ENCODE measurements around the gene TRIM69. TPM values are rescaled to one million over a fixed set of nuclear protein-coding genes. Genes with fewer than 3 reads are reported as not detected.

TRIM69 gene
- total and polyA plus RNA-seq, 2 donors (not counting 1 experiment from before 2014, with no cell fraction given) = 18.3 to 40.1 TPM

DNA sequence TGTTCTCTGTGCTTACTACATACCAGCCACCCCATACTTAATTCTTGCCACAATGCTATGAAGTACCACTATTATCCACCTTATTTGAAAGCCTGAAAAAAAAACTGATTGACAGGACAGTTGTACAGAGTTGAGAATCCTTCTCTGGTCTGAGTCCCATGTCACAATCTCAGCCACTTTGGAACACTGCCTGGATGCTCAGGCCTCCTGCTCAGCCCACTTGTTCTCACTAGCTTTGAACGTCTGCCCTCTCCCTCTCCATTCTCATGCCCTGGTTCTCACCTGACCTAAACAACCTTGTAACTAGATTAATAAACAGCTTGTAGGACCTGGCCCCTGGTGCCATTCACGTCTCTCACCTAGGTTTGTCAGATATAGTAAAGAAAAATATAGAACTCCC lies 53.9 kb downstream of the TRIM69 start:
- Histone ChIP-seq H3K9me3 (ENCODE audit: control insufficient read depth, insufficient read depth, low read depth, low read length) (no peaks in the 10 kb centered on the region), H3K4me3 (replicated peaks in 1 of 4; ENCODE audit: control extremely low read depth in 1 of 4, insufficient read depth in 1 of 4, low read depth in 3 of 4, low read length in 4 of 4) (no peak overlapping the region), H3K4me2 (ENCODE audit: extremely low read depth, insufficient read depth, low read length) (no peak overlapping the region), H3K27me3 (ENCODE audit: control insufficient read depth, insufficient read depth, low read length) (peaks cover 12% of the 10 kb centered on the region), H3K27ac (ENCODE audit: insufficient read depth, low read length) (no peak overlapping the region), H3K36me3 (ENCODE audit: control insufficient read depth, insufficient read depth, low read length) (no peaks in the 10 kb centered on the region), H3K79me2 (ENCODE audit: control insufficient read depth, insufficient read depth, low read length) (no peaks in the 10 kb centered on the region), H2AFZ (ENCODE audit: low read length) (no peak overlapping the region), H4K20me1 (ENCODE audit: control insufficient read depth, extremely low read depth, insufficient read depth, low read length) (no peaks in the 10 kb centered on the region), H3K9ac (ENCODE audit: insufficient read depth, low read length) (no peak overlapping the region), H3K4me1 (ENCODE audit: control insufficient read depth, extremely low read depth, insufficient read depth, low read length) (no peaks in the 10 kb centered on the region)
- DNase-seq (ENCODE audit: low read depth in 2 of 2) = no peak
- TF ChIP-seq EZH2 (IDR thresholded peaks at IDR 0.05; ENCODE audit: low read length, missing control alignments) = no peak
- TF ChIP-seq, protein P1, sequence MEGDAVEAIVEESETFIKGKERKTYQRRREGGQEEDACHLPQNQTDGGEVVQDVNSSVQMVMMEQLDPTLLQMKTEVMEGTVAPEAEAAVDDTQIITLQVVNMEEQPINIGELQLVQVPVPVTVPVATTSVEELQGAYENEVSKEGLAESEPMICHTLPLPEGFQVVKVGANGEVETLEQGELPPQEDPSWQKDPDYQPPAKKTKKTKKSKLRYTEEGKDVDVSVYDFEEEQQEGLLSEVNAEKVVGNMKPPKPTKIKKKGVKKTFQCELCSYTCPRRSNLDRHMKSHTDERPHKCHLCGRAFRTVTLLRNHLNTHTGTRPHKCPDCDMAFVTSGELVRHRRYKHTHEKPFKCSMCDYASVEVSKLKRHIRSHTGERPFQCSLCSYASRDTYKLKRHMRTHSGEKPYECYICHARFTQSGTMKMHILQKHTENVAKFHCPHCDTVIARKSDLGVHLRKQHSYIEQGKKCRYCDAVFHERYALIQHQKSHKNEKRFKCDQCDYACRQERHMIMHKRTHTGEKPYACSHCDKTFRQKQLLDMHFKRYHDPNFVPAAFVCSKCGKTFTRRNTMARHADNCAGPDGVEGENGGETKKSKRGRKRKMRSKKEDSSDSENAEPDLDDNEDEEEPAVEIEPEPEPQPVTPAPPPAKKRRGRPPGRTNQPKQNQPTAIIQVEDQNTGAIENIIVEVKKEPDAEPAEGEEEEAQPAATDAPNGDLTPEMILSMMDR (conservative IDR thresholded peaks at IDR 0.05 in 1 of 2, IDR thresholded peaks at IDR 0.05 in 1 of 2; ENCODE audit: low read depth in 1 of 2, low read length in 2 of 2) = no peak

- Histone ChIP-seq H3K27me3 (ENCODE audit: control insufficient read depth, insufficient read depth, low read length) (peaks cover 12% of the 10 kb centered on the region), H3K4me3 (replicated peaks in 1 of 4; ENCODE audit: control extremely low read depth in 1 of 4, insufficient read depth in 1 of 4, low read depth in 3 of 4, low read length in 4 of 4) (no peak overlapping the region), H3K4me2 (ENCODE audit: extremely low read depth, insufficient read depth, low read length) (no peak overlapping the region), H3K4me1 (ENCODE audit: control insufficient read depth, extremely low read depth, insufficient read depth, low read length) (no peaks in the 10 kb centered on the region), H4K20me1 (ENCODE audit: control insufficient read depth, extremely low read depth, insufficient read depth, low read length) (no peaks in the 10 kb centered on the region), H2AFZ (ENCODE audit: low read length) (no peak overlapping the region), H3K27ac (ENCODE audit: insufficient read depth, low read length) (no peak overlapping the region), H3K9ac (ENCODE audit: insufficient read depth, low read length) (no peak overlapping the region), H3K36me3 (ENCODE audit: control insufficient read depth, insufficient read depth, low read length) (no peaks in the 10 kb centered on the region), H3K9me3 (ENCODE audit: control insufficient read depth, insufficient read depth, low read depth, low read length) (no peaks in the 10 kb centered on the region), H3K79me2 (ENCODE audit: control insufficient read depth, insufficient read depth, low read length) (no peaks in the 10 kb centered on the region)
- DNase-seq (ENCODE audit: low read depth in 2 of 2) = no peak
- no peak for TF ChIP-seq EZH2 (IDR thresholded peaks at IDR 0.05; ENCODE audit: low read length, missing control alignments)
- TF ChIP-seq, protein P1 (conservative IDR thresholded peaks at IDR 0.05 in 1 of 2, IDR thresholded peaks at IDR 0.05 in 1 of 2; ENCODE audit: low read depth in 1 of 2, low read length in 2 of 2) = no peak
These were observed 54.3 kb downstream of the TRIM69 start for GRCh38 chr15:44790656-44791055.

DNA sequence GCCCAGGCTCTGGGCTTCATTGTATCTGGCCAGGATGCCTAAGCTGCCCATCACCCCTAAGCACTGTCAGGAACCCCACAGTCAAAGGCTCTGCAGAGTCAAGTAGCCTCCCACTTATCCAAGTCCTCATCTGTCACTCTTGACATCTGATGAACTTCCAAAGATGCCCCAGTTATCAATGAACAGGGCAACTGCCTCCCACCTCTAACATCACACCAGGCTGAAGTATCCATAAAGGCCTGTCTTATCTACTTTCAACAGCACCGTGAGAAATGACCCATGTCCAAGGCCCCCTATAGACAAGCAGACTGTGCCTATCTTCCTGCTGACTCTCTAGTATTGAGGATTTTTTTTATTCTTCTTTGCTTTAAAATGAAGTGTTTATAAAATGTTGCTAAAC lies 56.4 kb downstream of the TRIM69 start:
- H4K20me1 ChIP-seq (ENCODE audit: control insufficient read depth, extremely low read depth, insufficient read depth, low read length) = no peaks in the 10 kb centered on the region
- H3K79me2 ChIP-seq (ENCODE audit: control insufficient read depth, insufficient read depth, low read length) = no peaks in the 10 kb centered on the region
- H3K27me3 ChIP-seq (ENCODE audit: control insufficient read depth, insufficient read depth, low read length) = peaks cover 8% of the 10 kb centered on the region
- no peaks in the 10 kb centered on the region for H3K36me3 ChIP-seq (ENCODE audit: control insufficient read depth, insufficient read depth, low read length)
- H3K4me1 ChIP-seq (ENCODE audit: control insufficient read depth, extremely low read depth, insufficient read depth, low read length) = no peaks in the 10 kb centered on the region
- H3K9ac ChIP-seq (ENCODE audit: insufficient read depth, low read length) = no peak overlapping the region
- no peak overlapping the region for H2AFZ ChIP-seq (ENCODE audit: low read length)
- no peak for DNase-seq (ENCODE audit: low read depth in 2 of 2)
- no peak for TF ChIP-seq EZH2 (IDR thresholded peaks at IDR 0.05; ENCODE audit: low read length, missing control alignments)
- TF ChIP-seq, protein P1 (conservative IDR thresholded peaks at IDR 0.05 in 1 of 2, IDR thresholded peaks at IDR 0.05 in 1 of 2; ENCODE audit: low read depth in 1 of 2, low read length in 2 of 2) = no peak
- H3K27ac ChIP-seq (ENCODE audit: insufficient read depth, low read length) = no peak overlapping the region
- no peak overlapping the region for H3K4me2 ChIP-seq (ENCODE audit: extremely low read depth, insufficient read depth, low read length)
- no peak overlapping the region for H3K4me3 ChIP-seq (replicated peaks in 1 of 4; ENCODE audit: control extremely low read depth in 1 of 4, insufficient read depth in 1 of 4, low read depth in 3 of 4, low read length in 4 of 4)
- no peaks in the 10 kb centered on the region for H3K9me3 ChIP-seq (ENCODE audit: control insufficient read depth, insufficient read depth, low read depth, low read length)

Data from fibroblast of lung (primary cell).